Hepatic stellate cell (primary cell): Measurements from ENCODE around the gene LIFR.

Source experiments
- DNase-seq: peaks from one replicate; pipeline ENCODE4 v3.0.0; 2011; ENCODE audit warnings: low spot score

The LIFR gene

GRCh38 chr5:38463634-38464521 lies 92.6 kb downstream of the LIFR start:
- DNase-seq: peak; percentile 78

GRCh38 chr5:38462976-38463633 lies 93.3 kb downstream of the LIFR start:
- peak; percentile 33 for DNase-seq

GRCh38 chr5:38458174-38458573 lies 98.3 kb downstream of the LIFR start:
- DNase-seq: no peak

- no peak for DNase-seq
Observed at GRCh38 chr5:38456657-38457399, 99.6 kb downstream of the LIFR start.

GRCh38 chr5:38455796-38456330 lies 100.6 kb downstream of the LIFR start:
- no peak for DNase-seq

- DNase-seq: no peak
Observed at GRCh38 chr5:38453921-38454320, 102.5 kb downstream of the LIFR start.

GRCh38 chr5:38453506-38453905 lies 102.9 kb downstream of the LIFR start:
- no peak for DNase-seq

- no peak for DNase-seq
Observed at GRCh38 chr5:38452201-38452600, 104.2 kb downstream of the LIFR start.

- DNase-seq: no peak
Observed at GRCh38 chr5:38451074-38451725, 105.2 kb downstream of the LIFR start.

- no peak for DNase-seq
Observed at GRCh38 chr5:38450627-38451026, 105.8 kb downstream of the LIFR start.

GRCh38 chr5:38448568-38449350 lies 107.7 kb downstream of the LIFR start:
- no peak for DNase-seq

- DNase-seq: no peak
Observed at GRCh38 chr5:38447786-38448185, 108.7 kb downstream of the LIFR start.

- no peak for DNase-seq
Observed at GRCh38 chr5:38447056-38447455, 109.4 kb downstream of the LIFR start.

- no peak for DNase-seq
Observed at GRCh38 chr5:38446029-38446522, 110.4 kb downstream of the LIFR start.

GRCh38 chr5:38445374-38446028 lies 110.9 kb downstream of the LIFR start:
- no peak for DNase-seq

- DNase-seq: no peak
Observed at GRCh38 chr5:38443390-38443789, 113.1 kb downstream of the LIFR start.

- DNase-seq: no peak
Observed at GRCh38 chr5:38442247-38442573, 114.2 kb downstream of the LIFR start.

- DNase-seq: peak; percentile 81
Observed at GRCh38 chr5:38441453-38442246, 114.8 kb downstream of the LIFR start.

- DNase-seq: no peak
Observed at GRCh38 chr5:38438757-38439156, 117.7 kb downstream of the LIFR start.
